ENCODE data around the gene FCN2.

Gene FCN2

DNA sequence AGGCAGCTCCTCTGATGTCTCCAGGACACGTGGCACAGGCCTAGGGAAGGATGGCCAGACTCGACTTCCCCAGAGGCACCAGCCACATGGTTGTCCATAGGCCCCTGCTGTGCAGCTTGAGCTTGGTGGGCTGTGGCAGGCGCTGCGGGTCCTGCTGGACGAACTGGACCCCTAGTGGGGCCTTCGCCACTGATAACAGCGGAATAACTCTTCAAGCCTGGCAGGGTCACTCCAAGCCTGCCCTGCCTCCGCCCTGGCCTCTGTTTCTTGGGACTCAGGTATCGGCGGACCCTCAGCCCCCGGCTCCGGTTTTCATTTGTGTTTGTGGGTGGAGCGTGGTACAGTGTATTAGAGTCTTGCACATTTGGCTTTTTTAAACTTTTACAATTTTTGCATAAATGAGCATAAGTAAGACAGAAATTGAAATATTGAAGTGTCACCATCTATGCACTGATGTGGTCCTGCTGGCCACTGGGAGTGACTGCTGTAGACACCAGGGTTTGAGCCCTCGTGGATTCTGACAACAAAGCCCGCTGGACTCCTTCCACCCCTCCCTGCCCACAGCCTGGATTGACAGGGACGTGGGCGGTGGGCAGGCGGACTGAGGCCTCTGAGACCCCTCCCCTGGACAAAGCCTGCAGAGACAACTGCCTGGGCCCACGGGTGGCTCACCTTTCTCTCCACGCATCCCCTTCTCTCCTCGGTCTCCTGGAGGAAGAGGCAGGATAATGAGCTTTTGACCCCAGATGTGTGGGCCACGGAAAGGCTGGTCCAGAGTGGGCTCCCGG is 33.3 kb downstream of the FCN2 start:
- peaks cover 2% of the 10 kb centered on the region for H3K9me3 Mint-ChIP-seq
- no peaks in the 10 kb centered on the region for H3K4me1 Mint-ChIP-seq (ENCODE audit: low read depth)
- H3K36me3 Mint-ChIP-seq (ENCODE audit: low read depth) = no peaks in the 10 kb centered on the region
- H3K4me3 Mint-ChIP-seq = no peak overlapping the region
- peaks cover 14% of the 10 kb centered on the region for H3K27me3 Mint-ChIP-seq (ENCODE audit: low read depth)
- no peak overlapping the region for H3K27ac Mint-ChIP-seq

DNA sequence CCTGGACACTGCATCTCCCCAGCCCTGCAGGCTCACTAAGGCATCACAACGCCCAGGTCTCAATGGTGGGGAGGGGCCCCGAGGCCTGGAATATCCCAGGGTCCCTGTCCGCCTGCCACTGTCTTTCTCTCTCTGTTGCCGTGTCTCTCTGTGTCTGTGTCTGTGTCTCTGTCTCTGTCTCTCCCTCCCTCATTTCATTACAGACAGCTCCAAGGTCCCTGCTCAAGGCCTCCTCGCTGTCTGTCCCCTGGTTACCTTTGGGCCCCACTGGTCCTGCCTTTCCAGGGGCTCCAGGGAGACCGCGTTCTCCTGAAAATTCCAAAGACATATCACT is 33.9 kb downstream of the FCN2 start:
- H3K27ac Mint-ChIP-seq = no peak overlapping the region
- peaks cover 2% of the 10 kb centered on the region for H3K9me3 Mint-ChIP-seq
- no peaks in the 10 kb centered on the region for H3K4me1 Mint-ChIP-seq (ENCODE audit: low read depth)
- H3K4me3 Mint-ChIP-seq = no peak overlapping the region
- peaks cover 14% of the 10 kb centered on the region for H3K27me3 Mint-ChIP-seq (ENCODE audit: low read depth)
- H3K36me3 Mint-ChIP-seq (ENCODE audit: low read depth) = no peaks in the 10 kb centered on the region

DNA sequence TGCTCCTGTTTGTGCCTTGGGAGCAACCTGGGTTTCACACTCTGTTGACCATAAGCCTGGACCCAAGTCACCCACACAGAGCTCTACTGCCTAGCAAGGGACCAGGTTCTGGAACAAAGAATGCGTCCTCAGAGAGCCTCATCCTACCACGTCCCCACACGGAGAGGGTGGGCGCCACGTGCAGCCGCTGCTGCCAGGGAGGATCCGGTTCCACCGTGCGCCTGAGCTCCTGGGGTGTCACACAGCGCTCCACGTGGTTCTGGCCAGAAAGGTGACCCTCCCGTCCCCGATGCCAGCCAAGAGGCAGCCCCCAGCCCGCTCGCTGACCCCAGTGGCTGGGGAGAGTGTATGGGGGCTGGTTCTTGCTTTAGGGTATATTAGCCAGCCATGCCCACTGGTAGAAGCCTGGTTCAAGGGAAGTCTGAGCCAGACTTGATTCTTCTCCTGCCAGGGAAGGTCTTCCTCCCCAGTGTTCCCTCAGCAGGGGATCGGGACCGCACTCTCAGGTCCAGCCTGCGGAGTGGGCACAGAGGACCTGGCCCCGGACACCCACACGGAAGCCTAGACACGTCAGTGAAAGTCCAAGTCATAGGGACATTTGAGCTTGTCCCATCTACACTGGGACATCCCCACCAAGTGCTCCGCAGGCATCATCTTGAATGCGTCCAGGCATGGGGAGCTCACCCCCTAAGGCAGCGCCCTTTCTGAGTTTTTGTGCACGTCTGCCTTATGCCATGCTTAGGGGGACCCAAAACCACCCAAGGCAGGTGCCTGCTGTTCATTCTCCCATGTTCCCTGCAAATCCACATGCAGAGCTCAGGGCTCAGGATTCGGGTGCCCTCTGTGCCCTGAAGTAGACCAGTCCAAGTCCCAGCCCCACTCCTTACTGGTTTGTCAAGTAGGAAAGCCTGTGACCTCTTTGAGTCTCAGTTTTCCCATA is 34.7 kb downstream of the FCN2 start:
- peaks cover 7% of the 10 kb centered on the region for H3K9me3 Mint-ChIP-seq
- no peaks in the 10 kb centered on the region for H3K36me3 Mint-ChIP-seq (ENCODE audit: low read depth)
- H3K27ac Mint-ChIP-seq = no peak overlapping the region
- H3K27me3 Mint-ChIP-seq (ENCODE audit: low read depth) = peaks cover 5% of the 10 kb centered on the region
- H3K4me3 Mint-ChIP-seq = no peak overlapping the region
- no peaks in the 10 kb centered on the region for H3K4me1 Mint-ChIP-seq (ENCODE audit: low read depth)

DNA sequence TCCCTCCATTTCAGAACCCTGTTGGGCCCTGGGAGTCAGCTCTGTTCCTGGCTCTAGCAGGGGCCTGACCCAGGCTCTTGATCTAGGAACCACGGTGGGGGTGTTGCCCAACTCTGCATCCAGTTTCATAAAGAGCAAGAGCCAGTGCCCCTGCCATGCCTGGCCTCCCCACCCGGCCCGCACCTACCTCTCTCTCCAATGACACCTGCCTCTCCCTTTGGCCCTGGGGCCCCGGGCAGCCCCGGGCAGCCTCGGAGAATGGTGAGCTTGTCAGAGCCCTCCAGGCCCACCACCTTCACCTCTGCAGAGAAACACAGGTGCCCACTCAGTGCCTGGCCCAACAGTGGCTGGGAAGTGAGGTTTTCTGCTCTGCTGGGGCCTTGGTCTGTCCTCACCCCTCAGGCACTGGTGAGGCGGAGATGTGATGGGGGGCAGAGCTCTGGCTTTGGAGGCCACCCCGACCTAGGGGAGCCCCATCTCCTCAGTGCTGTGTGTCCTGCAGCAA is 35.6 kb downstream of the FCN2 start:
- Mint-ChIP-seq H3K9me3 (peaks cover 7% of the 10 kb centered on the region), H3K27me3 (ENCODE audit: low read depth) (no peaks in the 10 kb centered on the region), H3K27ac (no peak overlapping the region), H3K36me3 (ENCODE audit: low read depth) (no peaks in the 10 kb centered on the region), H3K4me1 (ENCODE audit: low read depth) (no peaks in the 10 kb centered on the region), H3K4me3 (no peak overlapping the region)

DNA sequence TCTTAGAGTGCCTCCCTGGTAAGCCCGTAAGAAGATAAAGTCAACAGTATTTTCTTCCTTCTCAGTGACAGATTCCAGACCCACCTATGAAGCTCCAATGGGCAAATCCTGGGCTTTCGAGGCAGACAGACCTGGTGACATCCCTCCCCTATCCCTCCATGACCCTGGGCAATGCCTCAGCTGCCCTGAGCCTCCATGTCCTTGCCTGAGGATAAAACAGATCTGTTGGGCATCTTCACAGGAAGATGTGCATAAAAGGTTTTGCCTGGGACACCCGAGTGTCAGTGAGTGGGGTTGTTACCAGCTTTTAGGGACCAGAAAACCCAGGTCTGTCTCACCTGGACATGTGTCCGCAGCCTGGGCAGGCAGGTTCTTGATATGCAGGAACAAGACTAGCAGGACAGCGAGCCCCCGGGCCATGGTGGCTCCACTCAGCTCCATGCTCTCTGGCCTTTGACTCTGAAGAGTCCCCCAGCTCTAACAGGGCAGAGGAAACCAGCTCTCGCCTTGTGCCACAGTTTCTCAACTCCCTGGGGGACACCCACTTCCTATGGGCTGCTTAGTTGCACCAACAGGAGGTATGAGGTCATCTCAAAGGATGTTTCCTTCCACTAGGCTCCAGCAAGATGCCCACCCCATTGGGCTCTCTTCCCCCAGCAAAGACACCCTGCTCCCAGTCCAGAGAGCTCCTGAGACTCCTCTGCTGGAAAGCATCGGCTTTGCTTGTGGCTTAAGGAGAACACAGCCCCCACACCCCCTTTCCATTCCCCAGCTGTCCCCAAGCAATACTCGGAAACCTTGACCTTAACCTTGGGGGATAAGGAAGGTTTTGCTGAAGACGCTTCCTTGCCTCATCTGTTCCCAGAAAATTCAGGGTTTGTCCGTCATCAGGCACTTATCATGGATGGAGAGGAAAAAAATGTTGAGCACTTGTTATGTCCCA is 37.1 kb downstream of the FCN2 start, which contains the start of gene FCN1:
Gene FCN1 (minus strand): TSS at position 482 of the 943 bp plus-strand sequence. CDS start 41 bp downstream, at position 441.
- Mint-ChIP-seq H3K9me3 (peaks cover 7% of the 10 kb centered on the region), H3K4me1 (ENCODE audit: low read depth) (no peaks in the 10 kb centered on the region), H3K36me3 (ENCODE audit: low read depth) (no peaks in the 10 kb centered on the region), H3K27ac (no peak within 1 kb of the TSS), H3K4me3 (no peak within 1 kb of the TSS), H3K27me3 (ENCODE audit: low read depth) (no peaks in the 10 kb centered on the region)

DNA sequence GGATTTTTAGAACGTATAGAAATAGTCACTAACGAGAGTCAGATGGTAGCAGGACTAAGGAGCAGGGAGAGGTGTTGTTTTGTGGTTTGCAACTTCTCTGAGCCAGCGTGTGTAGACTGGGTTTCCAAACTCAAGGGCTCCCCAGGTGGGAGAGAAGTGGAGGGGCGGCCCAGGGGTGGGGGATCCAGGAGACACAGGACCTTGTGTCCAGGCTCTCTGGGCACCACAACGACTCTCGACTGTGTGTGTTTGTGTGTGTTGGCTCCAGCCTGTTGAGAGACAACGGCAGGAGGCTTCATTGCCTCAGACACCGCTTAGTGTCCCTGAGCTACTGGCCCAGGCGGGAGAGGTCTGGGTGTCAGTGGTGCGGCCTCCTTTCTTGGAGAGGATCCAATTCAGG is 38.0 kb downstream of the FCN2 start:
- Mint-ChIP-seq H3K9me3 (peaks cover 7% of the 10 kb centered on the region), H3K4me1 (ENCODE audit: low read depth) (no peaks in the 10 kb centered on the region), H3K27me3 (ENCODE audit: low read depth) (no peaks in the 10 kb centered on the region), H3K27ac (no peak overlapping the region), H3K4me3 (no peak overlapping the region), H3K36me3 (ENCODE audit: low read depth) (no peaks in the 10 kb centered on the region)

DNA sequence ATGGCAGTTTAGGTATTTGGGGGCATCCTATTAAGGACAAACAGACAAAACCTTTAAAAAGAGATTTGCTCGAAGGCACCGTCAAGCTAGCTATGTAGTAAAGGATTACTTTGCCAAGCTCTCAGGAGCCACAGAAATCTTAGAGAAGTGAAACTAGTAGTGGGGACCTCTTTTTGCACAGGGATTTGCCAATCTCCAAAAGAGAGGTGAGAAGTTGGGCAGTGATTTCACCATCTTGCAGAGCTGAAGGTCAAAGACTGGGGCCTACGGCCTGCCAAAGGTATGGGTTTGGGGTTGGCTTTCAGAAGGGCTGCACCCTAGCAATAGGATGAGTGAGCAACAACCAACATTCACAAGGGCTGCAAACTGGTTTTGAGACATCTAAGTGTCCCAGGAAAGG is 38.7 kb downstream of the FCN2 start:
- Mint-ChIP-seq H3K27me3 (ENCODE audit: low read depth) (no peaks in the 10 kb centered on the region), H3K4me1 (ENCODE audit: low read depth) (no peaks in the 10 kb centered on the region), H3K36me3 (ENCODE audit: low read depth) (no peaks in the 10 kb centered on the region), H3K4me3 (no peak overlapping the region), H3K27ac (no peak overlapping the region), H3K9me3 (peaks cover 7% of the 10 kb centered on the region)

DNA sequence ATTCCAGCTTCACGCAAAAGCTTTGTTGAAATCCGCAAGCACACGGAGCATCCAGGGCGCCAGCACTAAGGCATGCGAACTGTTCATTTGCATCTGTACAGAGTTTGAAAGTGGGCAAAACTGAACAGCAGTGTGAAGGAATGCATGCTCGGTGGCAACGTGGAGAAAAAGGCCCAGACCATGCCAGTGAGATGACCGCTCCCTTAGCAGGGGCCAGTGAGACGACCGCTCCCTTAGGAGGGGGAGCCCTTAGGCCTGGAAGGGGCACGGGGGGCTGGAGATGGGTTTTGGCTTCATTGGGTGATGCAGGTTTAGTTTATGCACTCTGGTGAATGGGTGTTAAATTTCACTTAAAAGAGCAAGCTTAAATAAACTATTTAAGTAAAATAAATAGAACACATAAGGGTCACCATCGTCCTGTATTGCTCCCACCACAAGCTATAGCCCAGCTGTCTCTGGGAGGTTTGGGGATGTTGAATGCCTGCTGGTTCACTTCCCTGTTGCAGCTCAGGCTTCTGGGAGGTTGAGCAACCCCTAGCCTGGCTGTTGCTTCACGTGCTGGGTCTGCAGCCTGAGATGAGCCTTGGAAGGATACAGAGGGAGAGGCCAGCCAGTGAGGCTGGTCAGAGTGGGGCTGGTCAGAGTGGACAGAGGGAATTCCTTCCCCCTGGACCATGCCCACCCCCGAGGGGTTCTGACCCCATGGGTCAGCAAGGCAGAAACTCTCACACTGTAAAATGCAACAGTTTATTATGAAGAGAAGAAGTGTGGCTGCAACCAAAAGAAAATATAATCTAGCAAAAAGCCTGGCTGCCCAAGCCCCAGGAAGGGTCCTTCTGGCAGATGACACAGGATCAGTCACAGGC is 41.7 kb downstream of the FCN2 start:
- Mint-ChIP-seq H3K9me3 (peaks cover 7% of the 10 kb centered on the region), H3K4me1 (ENCODE audit: low read depth) (no peaks in the 10 kb centered on the region), H3K27ac (no peak overlapping the region), H3K27me3 (ENCODE audit: low read depth) (no peaks in the 10 kb centered on the region), H3K4me3 (no peak overlapping the region), H3K36me3 (ENCODE audit: low read depth) (no peaks in the 10 kb centered on the region)

DNA sequence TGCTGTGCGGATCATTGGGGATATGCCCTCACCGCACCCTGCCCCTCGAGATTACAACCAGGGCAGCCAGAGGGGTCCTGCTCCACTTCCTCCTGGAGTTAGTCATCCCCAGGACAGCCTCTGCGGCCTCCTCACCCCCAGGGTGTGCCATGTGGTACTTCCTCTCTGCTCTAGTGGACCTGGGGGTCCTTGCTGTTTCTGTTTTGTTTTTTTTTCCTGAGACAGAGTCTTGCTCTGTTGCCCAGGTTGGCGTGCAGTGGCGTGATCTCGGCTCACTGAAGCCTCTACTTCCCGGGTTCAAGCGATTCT is 42.3 kb downstream of the FCN2 start:
- no peaks in the 10 kb centered on the region for H3K27me3 Mint-ChIP-seq (ENCODE audit: low read depth)
- H3K9me3 Mint-ChIP-seq = peaks cover 7% of the 10 kb centered on the region
- H3K36me3 Mint-ChIP-seq (ENCODE audit: low read depth) = no peaks in the 10 kb centered on the region
- no peak overlapping the region for H3K4me3 Mint-ChIP-seq
- no peaks in the 10 kb centered on the region for H3K4me1 Mint-ChIP-seq (ENCODE audit: low read depth)
- H3K27ac Mint-ChIP-seq = no peak overlapping the region

DNA sequence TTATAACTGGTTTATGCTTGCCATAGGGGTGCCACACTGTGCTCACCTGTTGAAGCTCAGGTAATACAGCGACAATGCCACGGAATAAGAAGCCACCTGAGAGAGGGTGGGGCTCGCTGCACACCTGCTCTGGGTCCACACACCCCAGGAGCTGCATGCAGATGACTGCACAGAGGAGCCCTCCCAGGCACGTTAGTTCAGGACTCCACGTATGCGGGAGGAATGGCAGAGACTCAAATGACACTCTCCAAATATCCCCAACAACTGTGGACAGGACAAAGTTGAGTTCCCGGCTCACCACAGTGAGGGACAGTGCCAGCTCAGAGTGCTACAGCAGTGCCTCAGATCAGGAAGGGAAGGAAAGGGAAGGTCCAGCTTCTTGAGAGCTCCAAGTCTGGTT is 42.9 kb downstream of the FCN2 start:
- Mint-ChIP-seq H3K27ac (no peak overlapping the region), H3K36me3 (ENCODE audit: low read depth) (no peaks in the 10 kb centered on the region), H3K9me3 (peaks cover 6% of the 10 kb centered on the region), H3K4me3 (no peak overlapping the region), H3K4me1 (ENCODE audit: low read depth) (no peaks in the 10 kb centered on the region), H3K27me3 (ENCODE audit: low read depth) (no peaks in the 10 kb centered on the region)

DNA sequence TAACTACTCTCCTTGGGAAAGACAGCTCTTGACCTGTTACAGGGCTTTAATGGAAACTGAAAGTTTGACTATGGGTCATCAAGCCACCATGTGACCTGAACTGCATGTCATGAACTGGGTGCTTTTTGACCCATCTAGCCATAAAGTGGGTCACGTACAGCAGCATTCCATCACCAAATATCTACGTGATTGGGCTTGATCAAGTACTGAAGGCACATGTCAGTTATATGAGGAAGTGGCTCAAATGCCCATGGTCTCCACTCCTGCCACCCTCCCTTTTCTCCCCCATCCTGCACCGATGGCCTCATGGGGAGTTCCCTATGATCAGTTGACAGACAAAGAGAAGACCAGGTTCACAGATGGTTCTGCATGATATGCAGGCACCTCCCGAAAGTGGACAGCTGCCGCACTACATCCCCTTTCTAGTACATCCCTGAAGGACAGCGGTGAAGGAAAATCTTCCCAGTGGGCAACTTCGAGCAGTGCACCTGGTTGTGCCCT is 44.5 kb downstream of the FCN2 start:
- no peaks in the 10 kb centered on the region for H3K4me1 Mint-ChIP-seq (ENCODE audit: low read depth)
- no peaks in the 10 kb centered on the region for H3K36me3 Mint-ChIP-seq (ENCODE audit: low read depth)
- no peaks in the 10 kb centered on the region for H3K9me3 Mint-ChIP-seq
- H3K4me3 Mint-ChIP-seq = no peak overlapping the region
- H3K27me3 Mint-ChIP-seq (ENCODE audit: low read depth) = no peaks in the 10 kb centered on the region
- H3K27ac Mint-ChIP-seq = no peak overlapping the region

DNA sequence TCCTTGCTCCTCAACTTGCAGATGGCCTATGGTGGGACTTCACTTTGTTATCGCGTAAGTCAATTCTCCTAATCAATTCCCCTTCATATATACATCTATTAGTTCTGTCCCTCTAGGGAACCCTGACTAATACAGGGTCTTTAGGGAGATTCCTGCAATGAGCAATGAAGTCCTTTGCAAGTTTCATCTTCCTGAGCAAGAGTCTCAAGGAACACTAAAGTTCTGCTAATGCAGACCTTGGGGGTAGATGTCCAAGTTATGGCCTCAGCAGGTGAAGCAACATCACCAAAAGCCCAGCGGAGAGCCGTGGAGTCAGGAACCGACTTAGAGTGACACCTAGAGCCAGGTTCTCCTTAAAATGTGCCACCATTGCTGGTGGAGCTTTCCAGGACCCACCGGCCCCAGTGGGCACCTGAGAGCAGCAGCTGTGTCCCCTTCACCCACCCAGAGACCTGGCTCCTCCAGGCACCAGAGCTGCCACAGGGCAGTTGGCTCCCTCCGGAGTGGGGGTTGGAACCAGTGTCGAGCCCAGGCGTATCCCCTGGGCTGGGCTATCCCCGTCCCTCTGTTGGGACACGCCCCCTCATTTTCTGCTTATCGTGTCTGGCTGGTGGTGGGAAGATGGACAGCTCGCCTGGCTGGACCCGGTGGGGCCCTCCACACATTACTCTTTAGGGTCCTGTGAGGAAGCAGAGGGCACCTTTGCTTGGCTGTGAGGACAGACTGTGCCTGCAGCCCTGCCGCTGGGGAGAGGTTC is 48.0 kb downstream of the FCN2 start:
- Mint-ChIP-seq H3K27ac (no peak overlapping the region), H3K27me3 (ENCODE audit: low read depth) (peaks cover 3% of the 10 kb centered on the region), H3K36me3 (ENCODE audit: low read depth) (no peaks in the 10 kb centered on the region), H3K9me3 (no peaks in the 10 kb centered on the region), H3K4me3 (no peak overlapping the region), H3K4me1 (ENCODE audit: low read depth) (no peaks in the 10 kb centered on the region)
